ENCODE data around the gene JAKMIP3. TPM values are rescaled to one million over a fixed set of nuclear protein-coding genes. Genes with fewer than 3 reads are reported as not detected.

Gene JAKMIP3
- total RNA-seq, 4 donors from 2014 or later = 0.42 to 0.98 (median 0.67) TPM

- WGBS, 2 donors = 90 to 93% methylated on average over 18 of the region's 18 CpGs
- Histone ChIP-seq H3K4me1 (peaks cover 0 to 8% (median 0%) of the 10 kb centered on the region in 4 donors), H3K27me3 (no peaks in the 10 kb centered on the region), H3K4me3 (no peak overlapping the region), H3K27ac (no peak overlapping the region), H3K9me3 (no peaks in the 10 kb centered on the region), H3K36me3 (no peaks in the 10 kb centered on the region)
- TF ChIP-seq CTCF (IDR thresholded peaks at IDR 0.05) (no peak), EP300 (IDR thresholded peaks at IDR 0.05) (no peak)
- no peak for DNase-seq (ENCODE audit: low spot score in 2 of 2)
Measured at GRCh38 chr10:132061030-132061429, 4.7 kb upstream of the JAKMIP3 start.

GRCh38 chr10:132061465-132061864 is 4.3 kb upstream of the JAKMIP3 start:
- no peak for TF ChIP-seq EP300 (IDR thresholded peaks at IDR 0.05)
- TF ChIP-seq POLR2A (IDR thresholded peaks at IDR 0.05) = no peak
- TF ChIP-seq CTCF (IDR thresholded peaks at IDR 0.05) = no peak
- H3K4me1 ChIP-seq = peaks cover 0 to 12% (median 0%) of the 10 kb centered on the region in 4 donors
- no peaks in the 10 kb centered on the region for H3K9me3 ChIP-seq
- H3K27me3 ChIP-seq = no peaks in the 10 kb centered on the region
- WGBS, 2 donors = 87 to 88% methylated on average over 6 of the region's 6 CpGs
- H3K27ac ChIP-seq = no peak overlapping the region
- no peak overlapping the region for H3K4me3 ChIP-seq
- DNase-seq (ENCODE audit: low spot score in 2 of 2) = no peak
- no peaks in the 10 kb centered on the region for H3K36me3 ChIP-seq

GRCh38 chr10:132062116-132062515 is 3.6 kb upstream of the JAKMIP3 start:
- H3K27me3 ChIP-seq = no peaks in the 10 kb centered on the region
- H3K36me3 ChIP-seq = no peaks in the 10 kb centered on the region
- peaks cover 0 to 18% (median 0%) of the 10 kb centered on the region in 4 donors for H3K4me1 ChIP-seq
- no peak for DNase-seq (ENCODE audit: low spot score in 2 of 2)
- WGBS, 2 donors = 85 to 88% methylated on average over 11 of the region's 11 CpGs
- H3K27ac ChIP-seq = no peak overlapping the region
- no peak for TF ChIP-seq CTCF (IDR thresholded peaks at IDR 0.05)
- no peak for TF ChIP-seq EP300 (IDR thresholded peaks at IDR 0.05)
- TF ChIP-seq POLR2A (IDR thresholded peaks at IDR 0.05) = no peak
- no peaks in the 10 kb centered on the region for H3K9me3 ChIP-seq
- H3K4me3 ChIP-seq = no peak overlapping the region

- Histone ChIP-seq H3K4me3 (no peak overlapping the region), H3K27me3 (no peaks in the 10 kb centered on the region), H3K27ac (no peak overlapping the region), H3K36me3 (no peaks in the 10 kb centered on the region), H3K9me3 (no peaks in the 10 kb centered on the region), H3K4me1 (peaks cover 0 to 20% (median 0%) of the 10 kb centered on the region in 4 donors)
- no peak for TF ChIP-seq POLR2A (IDR thresholded peaks at IDR 0.05)
- no peak for TF ChIP-seq EP300 (IDR thresholded peaks at IDR 0.05)
- TF ChIP-seq CTCF (IDR thresholded peaks at IDR 0.05) = no peak
- WGBS, 2 donors = 60 to 67% methylated on average over 17 of the region's 17 CpGs
- DNase-seq (ENCODE audit: low spot score in 2 of 2) = no peak
Measured at GRCh38 chr10:132062641-132063390, 2.9 kb upstream of the JAKMIP3 start.

- Histone ChIP-seq H3K4me1 (peaks cover 0 to 20% (median 0%) of the 10 kb centered on the region in 4 donors), H3K36me3 (no peaks in the 10 kb centered on the region), H3K27me3 (no peaks in the 10 kb centered on the region), H3K9me3 (no peaks in the 10 kb centered on the region), H3K4me3 (no peak overlapping the region), H3K27ac (no peak overlapping the region)
- WGBS, 2 donors = 75 to 82% methylated on average over 10 of the region's 10 CpGs
- DNase-seq (ENCODE audit: low spot score in 2 of 2) = no peak
- TF ChIP-seq CTCF (IDR thresholded peaks at IDR 0.05) = no peak
- no peak for TF ChIP-seq POLR2A (IDR thresholded peaks at IDR 0.05)
- no peak for TF ChIP-seq EP300 (IDR thresholded peaks at IDR 0.05)
Measured at GRCh38 chr10:132063432-132063831, 2.3 kb upstream of the JAKMIP3 start.
